Posterior vena cava (tissue), 2 donors: ENCODE results near the gene RPL22L1. TPM values are rescaled to one million over a fixed set of nuclear protein-coding genes. Genes with fewer than 3 reads are reported as not detected.
"Not testable (repeated sequence)": the region's sequence is repeated elsewhere in the genome, so short reads cannot be mapped to it uniquely, and the experiment has no call there.

Experiments used
- DNase-seq: peaks from one replicate; pipeline ENCODE4 v3.0.0-alpha.2; 2020; ENCODE audit warnings: low spot score
- intact Hi-C, 2 donors: fragments of 100-400 bp; cut with DNase I; formaldehyde crosslinking; loops; one replicate each; pipeline versions ENCODE4 v1.14.1 to v1.14.2; 2022 to 2023
- total RNA-seq, 2 donors: library from RNA; stranded (reverse); fragmentation: NEBNext Ultra II Directional; extraction: Animal tissue kit (Norgen Biotek cat#: 25700); gene quantifications; one replicate each; pipeline ENCODE4 v1.2.1, GENCODE V29; 2021
- donor health status: DM: yes; HTN: yes; CAD: no.
- donor health status: DM: yes; HTN: yes; CAD: no.

The RPL22L1 gene
- total RNA-seq, 2 donors from 2014 or later, result 61.2 to 62.1 TPM

- intact Hi-C loops, result no loop called here
Observed at GRCh38 chr3:170889132-170889531, 19.1 kb upstream of the RPL22L1 start.

GRCh38 chr3:170884109-170884930 lies 14.3 kb upstream of the RPL22L1 start:
- DNase-seq, intact Hi-C loops: not testable (repeated sequence)

More at GRCh38 chr3:170889132-170889531, 19.1 kb upstream of the RPL22L1 start:
- no peak for DNase-seq

- DNase-seq, intact Hi-C loops: not testable (repeated sequence)
Observed at GRCh38 chr3:170878688-170879087, 8.7 kb upstream of the RPL22L1 start.

GRCh38 chr3:170877311-170877710 lies 7.3 kb upstream of the RPL22L1 start:
- intact Hi-C loops, DNase-seq: not testable (repeated sequence)

GRCh38 chr3:170876537-170876936 lies 6.5 kb upstream of the RPL22L1 start:
- intact Hi-C loops, result no loop called here
- no peak for DNase-seq

GRCh38 chr3:170869239-170869590 lies 780 bp downstream of the RPL22L1 start:
- intact Hi-C loops, result no loop called here
- DNase-seq, result no peak

GRCh38 chr3:170868577-170869238 lies 1.3 kb downstream of the RPL22L1 start:
- intact Hi-C loops, result no loop called here
- no peak for DNase-seq

GRCh38 chr3:170867143-170867937 lies 2.7 kb downstream of the RPL22L1 start:
- intact Hi-C loops, result no loop called here

GRCh38 chr3:170866499-170866898 lies 3.5 kb downstream of the RPL22L1 start:
- DNase-seq, result no peak
- intact Hi-C loops, result no loop called here

More at GRCh38 chr3:170867143-170867937, 2.7 kb downstream of the RPL22L1 start:
- no peak for DNase-seq

GRCh38 chr3:170865209-170866094 lies 4.5 kb downstream of the RPL22L1 start:
- intact Hi-C loops, result no loop called here
- DNase-seq, result no peak

- intact Hi-C loops, result no loop called here
- no peak for DNase-seq
Observed at GRCh38 chr3:170864525-170865208, 5.3 kb downstream of the RPL22L1 start.

GRCh38 chr3:170863816-170864215 lies 6.2 kb downstream of the RPL22L1 start:
- no peak for DNase-seq
- intact Hi-C loops, result no loop called here

GRCh38 chr3:170862618-170863374 lies 7.2 kb downstream of the RPL22L1 start:
- intact Hi-C loops, result no loop called here
- no peak for DNase-seq

GRCh38 chr3:170858599-170858998 lies 11.4 kb downstream of the RPL22L1 start:
- no peak for DNase-seq
- intact Hi-C loops, result no loop called here

- no peak for DNase-seq
- intact Hi-C loops, result no loop called here
Observed at GRCh38 chr3:170852324-170852723, 17.7 kb downstream of the RPL22L1 start.

GRCh38 chr3:170848292-170848917 lies 21.6 kb downstream of the RPL22L1 start:
- no peak for DNase-seq
- intact Hi-C loops, result no loop called here

- intact Hi-C loops, result no loop called here
- DNase-seq, result no peak
Observed at GRCh38 chr3:170844377-170844776, 25.6 kb downstream of the RPL22L1 start.
